ENCODE measurements around the gene GPC5.

GPC5 gene

DNA sequence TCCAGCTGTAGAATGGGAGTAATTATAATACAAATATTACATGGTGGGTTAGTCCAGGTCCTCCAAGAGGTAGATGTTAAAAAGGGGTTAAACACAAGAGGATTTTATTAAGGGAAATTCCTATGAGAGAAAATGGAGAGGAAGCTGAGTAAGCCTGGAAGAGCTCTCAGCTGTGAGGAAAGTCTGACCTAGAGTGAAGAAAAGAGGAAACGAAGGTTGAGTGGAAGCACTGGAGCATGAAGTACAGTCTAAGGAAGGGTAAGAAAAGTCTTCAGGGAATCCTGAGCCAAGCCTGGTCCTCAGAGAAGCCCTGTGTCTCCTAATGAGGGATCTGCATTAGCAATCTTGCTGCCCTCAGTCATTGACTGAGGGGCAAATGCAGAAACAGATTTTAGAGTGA lies 506.2 kb downstream of the GPC5 start:
- DNase-seq, result no peak

GRCh38 chr13:91907398-91907797 lies 509.0 kb downstream of the GPC5 start:
- no peak for DNase-seq

- no peak for DNase-seq
These were observed 511.2 kb downstream of the GPC5 start for GRCh38 chr13:91909617-91910016.

- peak; percentile 35 for DNase-seq
These were observed 524.7 kb downstream of the GPC5 start for GRCh38 chr13:91922969-91923592.

GRCh38 chr13:91930687-91931086 lies 532.3 kb downstream of the GPC5 start:
- no peak for DNase-seq

DNA sequence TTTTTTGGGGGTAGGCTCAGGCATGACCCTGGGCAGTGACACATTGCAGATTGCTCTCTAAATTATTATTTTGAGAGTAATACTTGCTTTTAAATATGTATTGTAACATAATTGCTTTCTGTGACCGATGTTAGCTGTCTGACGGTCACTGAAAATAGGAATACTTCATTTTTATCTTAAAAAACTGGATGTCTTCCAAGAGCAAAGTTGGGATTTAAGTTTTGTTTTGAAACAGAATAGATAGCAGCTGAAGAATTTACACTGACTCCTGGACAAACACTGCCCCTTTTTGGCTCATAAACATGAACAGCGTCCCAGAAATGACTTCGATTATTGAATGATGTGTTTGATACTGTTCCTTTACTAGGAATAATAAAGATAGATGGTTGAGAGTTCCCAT lies 535.9 kb downstream of the GPC5 start:
- DNase-seq, result no peak

GRCh38 chr13:91946498-91947070 lies 548.2 kb downstream of the GPC5 start:
- DNase-seq, result peak; percentile 83

DNA sequence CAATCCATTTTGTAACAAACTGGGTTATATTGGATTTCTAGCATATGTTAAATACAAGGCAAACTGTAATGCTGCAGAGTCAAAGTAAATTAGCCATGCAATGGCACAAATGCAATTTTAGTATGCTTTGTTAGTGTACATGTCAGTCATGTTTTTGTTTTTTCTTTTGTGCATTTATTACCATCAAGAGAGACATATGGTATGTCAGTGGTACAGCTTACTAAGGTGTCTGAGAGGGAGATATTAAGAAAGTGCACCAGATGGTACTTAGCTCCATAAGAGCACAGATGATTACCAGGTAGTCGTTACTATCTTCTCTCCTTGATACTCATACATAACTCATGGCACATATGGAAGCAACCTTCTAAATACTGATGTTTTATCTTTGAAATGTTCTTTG lies 550.3 kb downstream of the GPC5 start:
- DNase-seq, result peak; percentile 95

- DNase-seq, result peak; percentile 44
These were observed 552.4 kb downstream of the GPC5 start for GRCh38 chr13:91950803-91951202.

GRCh38 chr13:91955546-91956355 lies 557.3 kb downstream of the GPC5 start:
- DNase-seq, result peak; percentile 11

DNA sequence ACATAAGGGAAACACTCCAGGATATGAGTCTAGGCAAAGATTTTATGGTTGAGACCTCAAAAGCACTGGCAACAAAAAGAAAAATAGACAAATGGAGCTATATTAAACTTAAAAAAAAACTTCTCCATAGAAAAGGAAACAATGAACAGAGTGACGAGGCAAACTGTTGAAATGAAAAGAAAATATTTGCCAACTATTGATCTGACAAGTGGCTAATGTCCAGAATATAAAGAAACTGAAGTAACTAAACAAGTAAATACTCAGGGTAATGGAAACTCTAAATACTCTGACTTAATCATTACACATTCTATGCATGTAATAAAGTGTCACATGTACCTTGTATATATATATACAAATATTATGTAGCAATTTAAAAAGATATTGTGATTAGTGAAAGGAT lies 562.5 kb downstream of the GPC5 start:
- DNase-seq, result no peak

- no peak for DNase-seq
These were observed 564.5 kb downstream of the GPC5 start for GRCh38 chr13:91962946-91963345.

DNA sequence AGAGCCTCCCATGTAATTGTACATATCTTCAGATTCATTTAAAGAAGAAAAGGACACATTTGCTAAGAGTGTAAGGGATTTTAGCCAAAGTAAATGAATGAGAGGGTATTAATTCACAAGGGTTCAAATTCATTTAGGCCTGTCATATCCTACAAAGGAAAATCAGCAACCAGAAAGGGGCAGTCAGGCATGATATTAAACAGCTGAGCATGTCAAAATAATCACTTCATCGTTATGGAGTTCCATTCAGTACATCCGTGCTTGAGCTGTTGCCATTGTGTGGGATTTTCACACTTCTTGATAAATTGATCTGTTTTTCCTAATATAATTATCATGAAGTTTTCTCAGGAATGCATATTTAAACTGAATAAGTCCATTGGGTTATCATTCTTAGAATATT lies 567.1 kb downstream of the GPC5 start:
- DNase-seq, result no peak

DNA sequence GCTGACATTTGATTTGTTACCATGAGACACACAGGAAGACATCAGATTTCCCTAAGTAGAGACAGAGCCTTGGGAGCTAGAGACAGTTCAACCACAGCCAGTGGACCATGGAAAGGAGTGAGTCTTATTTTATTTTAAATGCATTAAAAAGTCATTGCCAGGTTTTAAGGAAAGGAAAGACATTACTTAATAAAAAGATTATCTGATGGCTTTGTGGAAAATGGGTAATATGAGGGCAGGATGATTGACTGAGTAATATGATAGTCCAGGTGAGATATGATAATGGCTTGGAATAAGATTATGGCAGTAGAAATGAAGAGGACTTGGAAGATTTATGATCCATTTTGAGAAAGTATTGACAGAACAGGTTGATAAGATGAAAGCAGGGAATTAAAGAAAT lies 580.1 kb downstream of the GPC5 start:
- no peak for DNase-seq

DNA sequence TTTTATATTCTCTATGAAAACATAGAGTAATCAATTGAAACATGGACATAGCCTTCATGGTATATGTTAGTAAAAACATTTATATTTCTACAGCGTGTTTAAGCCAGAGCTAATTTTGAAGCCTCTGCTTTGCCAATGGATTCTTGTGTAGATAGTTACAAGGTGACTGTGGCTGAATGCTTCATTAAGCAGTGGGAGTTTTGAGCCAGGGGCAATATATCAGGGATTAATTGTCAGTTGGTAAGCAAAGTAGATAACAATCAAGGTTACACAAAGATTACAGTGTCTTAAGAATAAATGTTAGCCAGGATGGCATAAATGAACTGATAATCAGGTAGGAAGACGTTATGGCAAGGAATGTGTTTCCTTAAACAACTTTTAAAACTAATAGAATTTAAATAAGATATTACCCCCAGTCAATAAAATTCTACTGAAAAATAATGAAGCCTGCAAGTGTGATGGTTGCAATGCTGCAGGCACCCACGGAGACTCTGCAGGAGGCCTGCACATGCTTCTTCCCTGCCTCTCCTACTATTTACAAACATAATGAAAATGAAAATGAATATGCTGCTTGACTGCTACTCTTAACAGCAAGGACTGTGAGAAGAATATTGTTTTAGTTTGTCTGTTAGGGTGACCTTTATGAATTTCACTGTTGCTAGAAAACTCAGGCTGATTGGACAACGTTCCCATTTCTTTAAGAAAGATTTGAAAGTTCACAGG lies 588.5 kb downstream of the GPC5 start:
- peak; percentile 85 for DNase-seq

DNA sequence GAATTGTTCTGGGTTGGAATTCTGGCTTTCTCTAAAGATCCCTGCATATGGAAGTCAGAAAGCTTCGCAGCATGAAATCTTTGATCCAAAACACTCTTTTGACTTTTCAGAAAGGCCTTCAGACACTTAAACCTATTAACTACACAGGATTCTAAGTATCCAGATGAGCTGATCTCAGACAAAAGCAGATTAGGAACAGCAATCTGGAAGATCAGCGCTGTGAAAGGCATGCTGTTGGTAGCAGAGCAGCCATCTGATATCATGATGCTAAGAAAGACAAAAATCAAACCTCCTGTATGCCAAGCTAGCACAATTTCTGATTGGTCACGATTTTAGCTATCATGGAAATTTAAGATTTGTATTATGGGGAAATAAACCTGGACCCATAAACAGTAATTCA lies 589.9 kb downstream of the GPC5 start:
- peak; percentile 38 for DNase-seq

- DNase-seq, result no peak
These were observed 614.4 kb downstream of the GPC5 start for GRCh38 chr13:92012787-92013186.

GRCh38 chr13:92017737-92018136 lies 619.3 kb downstream of the GPC5 start:
- no peak for DNase-seq

DNA sequence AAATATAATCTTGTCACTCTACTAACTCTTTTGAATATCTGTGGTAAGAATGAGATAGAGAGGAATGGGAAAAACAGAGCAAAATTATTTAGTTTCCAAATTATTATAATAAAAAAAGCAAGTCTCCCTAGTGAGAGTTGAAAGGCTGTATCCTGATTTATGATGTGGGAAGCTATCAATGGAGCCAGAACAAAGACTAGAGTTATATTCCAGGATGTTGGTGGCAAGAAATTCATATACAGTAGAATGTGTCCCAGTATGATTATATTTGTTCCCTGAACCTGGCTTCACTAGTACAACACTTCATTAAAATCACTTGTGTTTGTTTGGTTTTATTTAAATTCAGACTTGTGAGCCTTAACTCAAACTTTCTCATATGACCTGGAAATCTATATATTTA lies 630.3 kb downstream of the GPC5 start:
- peak; percentile 33 for DNase-seq

- no peak for DNase-seq
These were observed 631.2 kb downstream of the GPC5 start for GRCh38 chr13:92029641-92030040.

- no peak for DNase-seq
These were observed 640.5 kb downstream of the GPC5 start for GRCh38 chr13:92038905-92039304.

GRCh38 chr13:92042522-92042921 lies 644.1 kb downstream of the GPC5 start:
- DNase-seq, result no peak

DNA sequence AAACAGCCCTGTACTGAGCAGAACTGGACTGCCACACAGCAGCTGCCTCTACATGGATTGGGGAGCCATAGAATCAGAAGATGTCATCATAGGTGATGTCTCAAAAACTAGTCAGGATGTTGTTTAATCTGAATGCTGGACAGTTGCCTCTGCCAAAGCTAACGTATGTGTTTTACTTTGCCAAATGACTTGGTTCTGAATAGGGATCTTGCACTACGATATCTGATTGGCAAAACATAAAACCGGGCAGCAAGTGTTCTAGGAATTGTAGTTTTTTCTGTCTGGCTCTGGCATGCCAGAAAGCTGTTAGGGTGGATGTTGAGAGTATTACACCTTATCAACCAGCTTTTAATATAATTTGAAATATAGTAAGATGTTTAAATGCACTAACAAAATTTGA lies 645.9 kb downstream of the GPC5 start:
- no peak for DNase-seq

- DNase-seq, result no peak
These were observed 656.0 kb downstream of the GPC5 start for GRCh38 chr13:92054389-92054788.

Measured in NCI-H69 (cell line).